ENCODE measurements around the gene KRTAP3-1. TPM values are rescaled to one million over a fixed set of nuclear protein-coding genes. Genes with fewer than 3 reads are reported as not detected.

KRTAP3-1 gene
- polyA plus RNA-seq, 1 donor from 2014 or later, result not detected

DNA sequence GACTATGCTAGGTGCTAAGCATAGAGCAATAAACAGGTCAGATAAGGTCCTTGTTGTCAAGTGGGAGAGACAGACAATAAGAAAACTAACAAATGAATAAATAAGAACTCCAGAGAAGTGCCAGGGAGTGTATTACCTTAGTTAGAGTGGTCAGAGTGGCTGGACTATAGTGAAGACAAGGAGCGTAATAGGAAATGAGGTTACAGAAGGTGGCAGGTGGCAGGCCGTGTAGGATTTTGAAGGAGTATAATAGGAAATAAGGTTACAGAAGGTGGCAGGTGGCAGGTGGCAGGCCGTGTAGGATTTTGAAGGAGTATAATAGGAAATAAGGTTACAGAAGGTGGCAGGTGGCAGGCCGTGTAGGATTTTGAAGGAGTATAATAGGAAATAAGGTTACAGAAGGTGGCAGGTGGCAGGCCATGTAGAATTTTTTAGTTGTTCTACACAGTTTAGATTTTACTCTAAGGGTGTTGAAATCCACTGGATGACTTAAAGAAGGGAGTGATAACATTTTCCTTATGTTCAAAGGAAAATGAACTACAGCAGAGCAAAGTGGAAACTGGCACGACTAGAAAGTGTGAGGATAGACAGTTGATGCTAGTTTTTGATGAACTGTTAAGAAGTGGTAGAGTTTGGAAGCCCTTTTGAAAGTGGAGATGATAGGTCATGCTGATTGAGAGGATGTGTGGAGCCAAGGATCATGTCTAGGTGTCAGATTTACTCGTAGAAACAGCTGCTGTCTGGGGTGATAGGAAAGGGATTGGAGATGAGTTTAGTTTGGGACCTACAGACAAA lies 3.6 kb upstream of the KRTAP3-1 start:
- H3K9me3 ChIP-seq (ENCODE audit: low read length), result no peaks in the 10 kb centered on the region
- no peak overlapping the region for H3K27ac ChIP-seq (ENCODE audit: low read length)
- H3K4me3 ChIP-seq (ENCODE audit: low read length), result no peak overlapping the region
- H2AFZ ChIP-seq (ENCODE audit: low read depth, low read length), result no peak overlapping the region
- no peak overlapping the region for H3K4me2 ChIP-seq (ENCODE audit: low read length)
- no peak overlapping the region for H3K9ac ChIP-seq (ENCODE audit: low read length)
- no peak for TF ChIP-seq TAF1 (IDR thresholded peaks at IDR 0.05; ENCODE audit: low read depth)
- no peak for TF ChIP-seq MXI1 (conservative IDR thresholded peaks at IDR 0.05; ENCODE audit: poor library complexity, severe bottlenecking)
- no peak for TF ChIP-seq EZH2 (IDR thresholded peaks at IDR 0.05; ENCODE audit: borderline replicate concordance, insufficient read depth, low read length, poor library complexity, severe bottlenecking)
- TF ChIP-seq, protein P1, sequence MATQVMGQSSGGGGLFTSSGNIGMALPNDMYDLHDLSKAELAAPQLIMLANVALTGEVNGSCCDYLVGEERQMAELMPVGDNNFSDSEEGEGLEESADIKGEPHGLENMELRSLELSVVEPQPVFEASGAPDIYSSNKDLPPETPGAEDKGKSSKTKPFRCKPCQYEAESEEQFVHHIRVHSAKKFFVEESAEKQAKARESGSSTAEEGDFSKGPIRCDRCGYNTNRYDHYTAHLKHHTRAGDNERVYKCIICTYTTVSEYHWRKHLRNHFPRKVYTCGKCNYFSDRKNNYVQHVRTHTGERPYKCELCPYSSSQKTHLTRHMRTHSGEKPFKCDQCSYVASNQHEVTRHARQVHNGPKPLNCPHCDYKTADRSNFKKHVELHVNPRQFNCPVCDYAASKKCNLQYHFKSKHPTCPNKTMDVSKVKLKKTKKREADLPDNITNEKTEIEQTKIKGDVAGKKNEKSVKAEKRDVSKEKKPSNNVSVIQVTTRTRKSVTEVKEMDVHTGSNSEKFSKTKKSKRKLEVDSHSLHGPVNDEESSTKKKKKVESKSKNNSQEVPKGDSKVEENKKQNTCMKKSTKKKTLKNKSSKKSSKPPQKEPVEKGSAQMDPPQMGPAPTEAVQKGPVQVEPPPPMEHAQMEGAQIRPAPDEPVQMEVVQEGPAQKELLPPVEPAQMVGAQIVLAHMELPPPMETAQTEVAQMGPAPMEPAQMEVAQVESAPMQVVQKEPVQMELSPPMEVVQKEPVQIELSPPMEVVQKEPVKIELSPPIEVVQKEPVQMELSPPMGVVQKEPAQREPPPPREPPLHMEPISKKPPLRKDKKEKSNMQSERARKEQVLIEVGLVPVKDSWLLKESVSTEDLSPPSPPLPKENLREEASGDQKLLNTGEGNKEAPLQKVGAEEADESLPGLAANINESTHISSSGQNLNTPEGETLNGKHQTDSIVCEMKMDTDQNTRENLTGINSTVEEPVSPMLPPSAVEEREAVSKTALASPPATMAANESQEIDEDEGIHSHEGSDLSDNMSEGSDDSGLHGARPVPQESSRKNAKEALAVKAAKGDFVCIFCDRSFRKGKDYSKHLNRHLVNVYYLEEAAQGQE (IDR thresholded peaks at IDR 0.05; ENCODE audit: borderline replicate concordance), result no peak
- TF ChIP-seq, protein P2, sequence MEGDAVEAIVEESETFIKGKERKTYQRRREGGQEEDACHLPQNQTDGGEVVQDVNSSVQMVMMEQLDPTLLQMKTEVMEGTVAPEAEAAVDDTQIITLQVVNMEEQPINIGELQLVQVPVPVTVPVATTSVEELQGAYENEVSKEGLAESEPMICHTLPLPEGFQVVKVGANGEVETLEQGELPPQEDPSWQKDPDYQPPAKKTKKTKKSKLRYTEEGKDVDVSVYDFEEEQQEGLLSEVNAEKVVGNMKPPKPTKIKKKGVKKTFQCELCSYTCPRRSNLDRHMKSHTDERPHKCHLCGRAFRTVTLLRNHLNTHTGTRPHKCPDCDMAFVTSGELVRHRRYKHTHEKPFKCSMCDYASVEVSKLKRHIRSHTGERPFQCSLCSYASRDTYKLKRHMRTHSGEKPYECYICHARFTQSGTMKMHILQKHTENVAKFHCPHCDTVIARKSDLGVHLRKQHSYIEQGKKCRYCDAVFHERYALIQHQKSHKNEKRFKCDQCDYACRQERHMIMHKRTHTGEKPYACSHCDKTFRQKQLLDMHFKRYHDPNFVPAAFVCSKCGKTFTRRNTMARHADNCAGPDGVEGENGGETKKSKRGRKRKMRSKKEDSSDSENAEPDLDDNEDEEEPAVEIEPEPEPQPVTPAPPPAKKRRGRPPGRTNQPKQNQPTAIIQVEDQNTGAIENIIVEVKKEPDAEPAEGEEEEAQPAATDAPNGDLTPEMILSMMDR (IDR thresholded peaks at IDR 0.05; ENCODE audit: poor library complexity, severe bottlenecking), result no peak
- no peak for TF ChIP-seq RAD21 (conservative IDR thresholded peaks at IDR 0.05)
- TF ChIP-seq SMC3 (conservative IDR thresholded peaks at IDR 0.05; ENCODE audit: poor library complexity), result no peak
- no peak for TF ChIP-seq POLR2AphosphoS5 (IDR thresholded peaks at IDR 0.05)
- no peak for TF ChIP-seq EP300 (conservative IDR thresholded peaks at IDR 0.05; ENCODE audit: poor library complexity, severe bottlenecking)
- H3K79me2 ChIP-seq (replicated peaks; ENCODE audit: insufficient read depth, low read length), result no peaks in the 10 kb centered on the region
- H3K27me3 ChIP-seq (ENCODE audit: insufficient read depth, low read depth, low read length), result no peaks in the 10 kb centered on the region
- no peaks in the 10 kb centered on the region for H4K20me1 ChIP-seq (ENCODE audit: insufficient read depth)
- no peaks in the 10 kb centered on the region for H3K9me2 ChIP-seq (ENCODE audit: insufficient read depth, low read length)
- H3F3A ChIP-seq (ENCODE audit: insufficient read depth, low read length, poor library complexity, severe bottlenecking), result no peaks in the 10 kb centered on the region
- H3K36me3 ChIP-seq (ENCODE audit: insufficient read depth, low read length), result no peaks in the 10 kb centered on the region

DNA sequence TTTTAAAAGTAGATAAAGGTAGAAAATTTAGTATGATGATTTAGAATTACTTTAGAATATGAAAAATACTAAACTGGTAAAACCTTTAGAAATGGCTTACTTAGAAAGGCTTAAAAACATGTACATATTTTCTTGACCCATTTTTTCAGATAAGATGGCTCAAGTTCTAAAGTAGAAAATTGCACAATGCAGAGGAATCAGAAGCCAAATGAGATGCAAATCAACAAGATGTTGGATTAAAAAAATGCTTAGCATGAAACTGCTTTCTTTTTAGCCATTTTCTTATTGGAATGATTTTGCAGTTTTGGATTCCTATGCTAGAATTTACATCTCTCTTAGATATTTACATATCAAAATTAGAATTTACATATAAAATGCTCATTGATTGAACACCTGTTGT lies 1.5 kb upstream of the KRTAP3-1 start:
- no peak for TF ChIP-seq EP300 (conservative IDR thresholded peaks at IDR 0.05; ENCODE audit: poor library complexity, severe bottlenecking)
- no peak for TF ChIP-seq RAD21 (conservative IDR thresholded peaks at IDR 0.05)
- no peak for TF ChIP-seq EZH2 (IDR thresholded peaks at IDR 0.05; ENCODE audit: borderline replicate concordance, insufficient read depth, low read length, poor library complexity, severe bottlenecking)
- TF ChIP-seq TAF1 (IDR thresholded peaks at IDR 0.05; ENCODE audit: low read depth), result no peak
- TF ChIP-seq POLR2AphosphoS5 (IDR thresholded peaks at IDR 0.05), result no peak
- TF ChIP-seq, protein P1 (IDR thresholded peaks at IDR 0.05; ENCODE audit: borderline replicate concordance), result no peak
- TF ChIP-seq, protein P2 (IDR thresholded peaks at IDR 0.05; ENCODE audit: poor library complexity, severe bottlenecking), result no peak
- TF ChIP-seq SMC3 (conservative IDR thresholded peaks at IDR 0.05; ENCODE audit: poor library complexity), result no peak
- no peak for TF ChIP-seq MXI1 (conservative IDR thresholded peaks at IDR 0.05; ENCODE audit: poor library complexity, severe bottlenecking)
- H3K27me3 ChIP-seq (ENCODE audit: insufficient read depth, low read depth, low read length), result no peaks in the 10 kb centered on the region
- no peaks in the 10 kb centered on the region for H4K20me1 ChIP-seq (ENCODE audit: insufficient read depth)
- H3K27ac ChIP-seq (ENCODE audit: low read length), result no peak overlapping the region
- no peaks in the 10 kb centered on the region for H3K9me3 ChIP-seq (ENCODE audit: low read length)
- no peak overlapping the region for H3K4me3 ChIP-seq (ENCODE audit: low read length)
- no peak overlapping the region for H3K4me2 ChIP-seq (ENCODE audit: low read length)
- no peaks in the 10 kb centered on the region for H3K36me3 ChIP-seq (ENCODE audit: insufficient read depth, low read length)
- no peak overlapping the region for H3K9ac ChIP-seq (ENCODE audit: low read length)
- H2AFZ ChIP-seq (ENCODE audit: low read depth, low read length), result no peak overlapping the region
- H3K79me2 ChIP-seq (replicated peaks; ENCODE audit: insufficient read depth, low read length), result no peaks in the 10 kb centered on the region
- no peaks in the 10 kb centered on the region for H3F3A ChIP-seq (ENCODE audit: insufficient read depth, low read length, poor library complexity, severe bottlenecking)
- H3K9me2 ChIP-seq (ENCODE audit: insufficient read depth, low read length), result no peaks in the 10 kb centered on the region

Measured in neural cell (in vitro differentiated cells).